Smooth muscle cell (in vitro differentiated cells): ENCODE data around the gene ZCCHC10. TPM values are rescaled to one million over a fixed set of nuclear protein-coding genes. Genes with fewer than 3 reads are reported as not detected.

Source experiments
- DNase-seq: peaks from one replicate; lab custom pipeline; 2025; ENCODE audit not compliant: unreplicated experiment; lab: John Stamatoyannopoulos, UW
- H2AFZ ChIP-seq: fragments of 200-600 bp; sonication (generic); 2 replicates; pipeline ENCODE4 v1.6.0; 2016; ENCODE audit warnings: antibody characterized with exemption, low read depth, mild to moderate bottlenecking
- H3F3A ChIP-seq: fragments of 200-600 bp; sonication (generic); 2 replicates; pipeline ENCODE4 v1.6.0; 2017; ENCODE audit warnings: antibody characterized with exemption, low read depth
- H3K27ac ChIP-seq: fragments of 200-600 bp; sonication (generic); 2 replicates; pipeline ENCODE4 v1.5.1; 2016; ENCODE audit warnings: low read depth, mild to moderate bottlenecking
- H3K27me3 ChIP-seq: fragments of 200-600 bp; sonication (generic); 2 replicates; pipeline ENCODE4 v1.6.1; 2016; ENCODE audit warnings: low read depth, mild to moderate bottlenecking
- H3K36me3 ChIP-seq: fragments of 200-600 bp; sonication (generic); 2 replicates; pipeline ENCODE4 v1.5.1; 2016; ENCODE audit warnings: low read depth
- H3K4me1 ChIP-seq: fragments of 200-600 bp; sonication (generic); 2 replicates; pipeline ENCODE4 v1.5.1; 2016; ENCODE audit warnings: low read depth
- H3K4me2 ChIP-seq: fragments of 200-600 bp; sonication (generic); 2 replicates; pipeline ENCODE4 v1.6.0; 2016; ENCODE audit warnings: mild to moderate bottlenecking
- H3K4me3 ChIP-seq: fragments of 200-600 bp; sonication (generic); 2 replicates; pipeline ENCODE4 v1.5.1; 2016; ENCODE audit warnings: mild to moderate bottlenecking
- H3K79me2 ChIP-seq: fragments of 200-600 bp; sonication (generic); 2 replicates; pipeline ENCODE4 v1.6.0; 2016; ENCODE audit warnings: low read depth, mild to moderate bottlenecking
- H3K9ac ChIP-seq: fragments of 200-600 bp; sonication (generic); 2 replicates; pipeline ENCODE4 v1.6.0; 2016; ENCODE audit warnings: low read depth
- H3K9me3 ChIP-seq: fragments of 200-600 bp; sonication (generic); replicated peaks from 2 replicates; pipeline ENCODE4 v1.5.1; 2016; ENCODE audit warnings: low read depth
- H4K20me1 ChIP-seq: fragments of 200-600 bp; sonication (generic); 2 replicates; pipeline ENCODE4 v1.6.0; 2016; ENCODE audit warnings: low read depth
- CTCF ChIP-seq: fragments of 200-600 bp; sonication (generic); IDR thresholded peaks from 2 replicates; pipeline ENCODE4 v1.5.1; 2017; ENCODE audit warnings: borderline replicate concordance, mild to moderate bottlenecking, antibody characterized with exemption; ENCODE audit not compliant: insufficient read depth, poor library complexity, severe bottlenecking
- WGBS: methylation state at CpG from one replicate; pipeline ENCODE4 v1.1.7; 2016; ENCODE audit warnings: low lambda C conversion rate; 5-methylcytosine and 5-hydroxymethylcytosine counted together
- polyA plus RNA-seq: library from polyadenylated mRNA; unstranded; fragments of >200 nt; fragmentation: Nextera tagmentation; extraction: Ambion mirVana; gene quantifications from 2 replicates; pipeline ENCODE4 v1.2.1, GENCODE V29; 2016
- total RNA-seq: library from RNA; depleted of rRNA; stranded (reverse); fragments of >200 nt; gene quantifications from 2 replicates; pipeline ENCODE4 v1.2.3, GENCODE V29; 2014

ZCCHC10 gene
- total RNA-seq (33.0 and 33.4 TPM in 2 replicates), polyA plus RNA-seq (28.4 and 41.0 TPM in 2 replicates)

- no peaks in the 10 kb centered on the region for H3K27me3 ChIP-seq
- H3K4me3 ChIP-seq, result peak within 1 kb of the TSS; percentile 99
- H3K36me3 ChIP-seq, result no peaks in the 10 kb centered on the region
- peaks cover 4% of the 10 kb centered on the region for H3F3A ChIP-seq
- H3K79me2 ChIP-seq, result peaks cover 45% of the 10 kb centered on the region
- peak; percentile 80 for DNase-seq
- H3K4me1 ChIP-seq, result peaks cover 6% of the 10 kb centered on the region
- peak within 1 kb of the TSS; percentile 99 for H2AFZ ChIP-seq
- peak within 1 kb of the TSS; percentile 99 for H3K9ac ChIP-seq
- TF ChIP-seq CTCF, result no peak
- H3K4me2 ChIP-seq, result peak within 1 kb of the TSS; percentile 85
- WGBS, result 1% methylated on average over 53 of the region's 53 CpGs
- peaks cover 11% of the 10 kb centered on the region for H4K20me1 ChIP-seq
- H3K9me3 ChIP-seq, result no peaks in the 10 kb centered on the region
- H3K27ac ChIP-seq, result peak within 1 kb of the TSS; percentile 99
Measured at GRCh38 chr5:133025804-133026663, at the start of gene ZCCHC10. Gene ZCCHC10 (minus strand): TSS chr5:133026549. CDS start chr5:133026537, 12 bp downstream.

- no peaks in the 10 kb centered on the region for H3K4me1 ChIP-seq
- H3K36me3 ChIP-seq, result peaks cover 18% of the 10 kb centered on the region
- WGBS, result 85% methylated on average over 7 of the region's 7 CpGs
- no peaks in the 10 kb centered on the region for H3F3A ChIP-seq
- no peaks in the 10 kb centered on the region for H3K9me3 ChIP-seq
- no peak for TF ChIP-seq CTCF
- H3K4me2 ChIP-seq, result no peak overlapping the region
- H3K27ac ChIP-seq, result no peak overlapping the region
- no peak overlapping the region for H2AFZ ChIP-seq
- no peak overlapping the region for H3K9ac ChIP-seq
- peaks cover 69% of the 10 kb centered on the region for H3K79me2 ChIP-seq
- DNase-seq, result no peak
- H4K20me1 ChIP-seq, result peaks cover 92% of the 10 kb centered on the region
- no peaks in the 10 kb centered on the region for H3K27me3 ChIP-seq
- no peak overlapping the region for H3K4me3 ChIP-seq
Measured at GRCh38 chr5:133075572-133076536, 49.5 kb upstream of the ZCCHC10 start.

- WGBS, result 87% methylated on average over 4 of the region's 4 CpGs
- Histone ChIP-seq H3K9me3 (no peaks in the 10 kb centered on the region), H3K4me2 (no peak overlapping the region), H4K20me1 (peaks cover 87% of the 10 kb centered on the region), H3K36me3 (peaks cover 27% of the 10 kb centered on the region), H3F3A (no peaks in the 10 kb centered on the region), H3K27ac (peak overlapping the region; percentile 18), H3K79me2 (peaks cover 75% of the 10 kb centered on the region), H3K27me3 (no peaks in the 10 kb centered on the region), H3K4me1 (no peaks in the 10 kb centered on the region), H3K4me3 (no peak overlapping the region), H2AFZ (no peak overlapping the region), H3K9ac (no peak overlapping the region)
- DNase-seq, result no peak
- no peak for TF ChIP-seq CTCF
Measured at GRCh38 chr5:133072021-133072420, 45.7 kb upstream of the ZCCHC10 start.
